HG03139 (cell line): ENCODE measurements around the gene OR5AN1.

Experiments used
- ATAC-seq: cut with Tn5 transposase; IDR thresholded peaks from one replicate; pipeline ENCODE4 v1.9.1; 2021; ENCODE audit not compliant: unreplicated experiment

Gene OR5AN1

GRCh38 chr11:59418156-59418555, 59.5 kb downstream of the OR5AN1 start:
- ATAC-seq: no peak
